Prostate gland (tissue), 2 donors: Measurements from ENCODE around the gene PILRA. TPM values are rescaled to one million over a fixed set of nuclear protein-coding genes. Genes with fewer than 3 reads are reported as not detected.

Experiments
- DNase-seq: peaks from one replicate; pipeline ENCODE4 v3.0.0-alpha.2; 2019; ENCODE audit warnings: low spot score
- H3K27ac ChIP-seq, 2 donors: fragments of 200-600 bp; sonication (generic); 2 replicates each; pipeline ENCODE4 v1.5.1; 2017 to 2019
- H3K27me3 ChIP-seq: fragments of 200-600 bp; sonication (generic); replicated peaks from 2 replicates; pipeline ENCODE4 v1.5.1; 2019; ENCODE audit not compliant: insufficient read depth
- H3K36me3 ChIP-seq, 2 donors: fragments of 200-600 bp; sonication (generic); 1 replicate in 1 of 2; 2 replicates in 1 of 2; pipeline versions ENCODE4 v1.5.1 to v1.8.1; 2017 to 2019
- H3K4me1 ChIP-seq: fragments of 200-600 bp; sonication (generic); replicated peaks from 2 replicates; pipeline ENCODE4 v1.5.1; 2019
- H3K4me3 ChIP-seq, 2 donors: fragments of 200-600 bp; sonication (generic); 2 replicates each; pipeline ENCODE4 v1.5.1; 2017 to 2019
- H3K9me3 ChIP-seq: fragments of 200-600 bp; sonication (generic); 2 replicates; pipeline ENCODE4 v1.5.1; 2017
- POLR2A ChIP-seq: fragments of 450-650 bp; IDR thresholded peaks from one replicate; pipeline ENCODE4 v1.6.1; 2016; ENCODE audit warnings: antibody characterized with exemption, mild to moderate bottlenecking
- POLR2AphosphoS5 ChIP-seq: sonication (generic); formaldehyde crosslinking; IDR thresholded peaks from one replicate; pipeline ENCODE4 v1.6.1; 2017; ENCODE audit warnings: antibody characterized with exemption
- WGBS: methylation state at CpG from one replicate; pipeline ENCODE4 v1.1.5; 2018; 5-methylcytosine and 5-hydroxymethylcytosine counted together
- intact Hi-C: fragments of 100-400 bp; cut with DNase I; formaldehyde crosslinking; loops from one replicate; pipeline ENCODE4 v1.14.2; 2022
- total RNA-seq, 2 donors: library from RNA; depleted of rRNA; stranded (reverse); fragments of >200 nt; gene quantifications; one replicate each; pipeline ENCODE4 v1.1.0, GENCODE V29; 2016
- TF ChIP-seq, protein P1 (sequence below), 4 experiments: fragments of 200-600 bp in 2 of 4; fragments of 450-650 bp in 2 of 4; sonication (generic) in 2 of 4; IDR thresholded peaks; 1 replicate in 3 of 4; 2 replicates in 1 of 4; pipeline ENCODE4 v1.5.1; 2016 to 2019; ENCODE audit warnings: antibody characterized with exemption in 4 of 4, mild to moderate bottlenecking in 2 of 4, moderate library complexity in 2 of 4

The PILRA gene
- total RNA-seq, 2 donors from 2014 or later: 4.9 to 11.9 TPM

GRCh38 chr7:100415448-100415847 lies 42.2 kb downstream of the PILRA start:
- TF ChIP-seq, protein P1, sequence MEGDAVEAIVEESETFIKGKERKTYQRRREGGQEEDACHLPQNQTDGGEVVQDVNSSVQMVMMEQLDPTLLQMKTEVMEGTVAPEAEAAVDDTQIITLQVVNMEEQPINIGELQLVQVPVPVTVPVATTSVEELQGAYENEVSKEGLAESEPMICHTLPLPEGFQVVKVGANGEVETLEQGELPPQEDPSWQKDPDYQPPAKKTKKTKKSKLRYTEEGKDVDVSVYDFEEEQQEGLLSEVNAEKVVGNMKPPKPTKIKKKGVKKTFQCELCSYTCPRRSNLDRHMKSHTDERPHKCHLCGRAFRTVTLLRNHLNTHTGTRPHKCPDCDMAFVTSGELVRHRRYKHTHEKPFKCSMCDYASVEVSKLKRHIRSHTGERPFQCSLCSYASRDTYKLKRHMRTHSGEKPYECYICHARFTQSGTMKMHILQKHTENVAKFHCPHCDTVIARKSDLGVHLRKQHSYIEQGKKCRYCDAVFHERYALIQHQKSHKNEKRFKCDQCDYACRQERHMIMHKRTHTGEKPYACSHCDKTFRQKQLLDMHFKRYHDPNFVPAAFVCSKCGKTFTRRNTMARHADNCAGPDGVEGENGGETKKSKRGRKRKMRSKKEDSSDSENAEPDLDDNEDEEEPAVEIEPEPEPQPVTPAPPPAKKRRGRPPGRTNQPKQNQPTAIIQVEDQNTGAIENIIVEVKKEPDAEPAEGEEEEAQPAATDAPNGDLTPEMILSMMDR (IDR thresholded peaks at IDR 0.05): no peak
- TF ChIP-seq POLR2AphosphoS5: no peak
- no peak for TF ChIP-seq POLR2A
- no peak for DNase-seq
- Histone ChIP-seq H3K4me3 (no peak overlapping the region), H3K27ac (no peak overlapping the region), H3K36me3 (no peaks in the 10 kb centered on the region), H3K4me1 (no peaks in the 10 kb centered on the region), H3K9me3 (no peaks in the 10 kb centered on the region), H3K27me3 (no peaks in the 10 kb centered on the region)
- WGBS: 88% methylated on average over 5 of the region's 5 CpGs
- intact Hi-C loops: no loop called here

DNA sequence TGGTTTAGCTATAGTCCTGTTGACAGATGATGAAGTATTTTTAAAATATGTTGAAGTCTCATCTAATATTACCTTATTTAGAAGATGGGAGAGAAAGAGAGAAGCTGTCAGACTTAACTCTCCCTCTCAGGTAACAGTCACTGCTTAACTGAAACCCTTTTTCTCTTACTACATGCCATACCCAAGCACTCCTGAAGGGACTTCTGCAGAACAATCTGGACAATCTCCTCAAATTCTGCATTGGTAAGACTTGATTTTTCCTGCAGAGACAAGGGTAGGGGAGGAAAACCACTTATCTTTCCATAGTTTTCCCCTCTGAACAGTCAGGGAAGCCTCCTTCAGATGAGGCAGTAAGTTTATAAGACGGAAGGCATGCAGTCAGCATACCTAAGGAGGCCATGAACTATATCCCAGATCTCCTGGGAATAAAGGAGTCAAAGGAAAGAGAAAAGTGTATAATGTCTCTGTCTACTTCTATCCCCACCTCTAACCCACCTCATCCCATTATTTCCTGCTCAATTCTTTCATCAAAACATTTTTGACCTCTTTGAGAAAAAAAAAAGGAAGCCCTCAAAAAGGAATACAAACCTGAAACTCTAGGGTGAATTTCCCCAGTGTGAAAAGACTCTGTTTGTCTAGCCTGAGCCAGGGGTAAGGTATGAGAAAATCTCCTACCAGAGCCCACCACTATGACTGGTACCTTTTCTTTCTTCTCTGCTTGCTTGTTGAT lies 45.8 kb downstream of the PILRA start:
- Histone ChIP-seq H3K27me3 (no peaks in the 10 kb centered on the region), H3K27ac (no peak overlapping the region), H3K36me3 (no peaks in the 10 kb centered on the region), H3K4me1 (no peaks in the 10 kb centered on the region), H3K9me3 (no peaks in the 10 kb centered on the region), H3K4me3 (no peak overlapping the region)
- intact Hi-C loops: no loop called here
- TF ChIP-seq POLR2A (no peak), POLR2AphosphoS5 (no peak)
- TF ChIP-seq, protein P1 (IDR thresholded peaks at IDR 0.05): no peak
- WGBS: 89% methylated on average over 1 of the region's 1 CpG
- DNase-seq: no peak

DNA sequence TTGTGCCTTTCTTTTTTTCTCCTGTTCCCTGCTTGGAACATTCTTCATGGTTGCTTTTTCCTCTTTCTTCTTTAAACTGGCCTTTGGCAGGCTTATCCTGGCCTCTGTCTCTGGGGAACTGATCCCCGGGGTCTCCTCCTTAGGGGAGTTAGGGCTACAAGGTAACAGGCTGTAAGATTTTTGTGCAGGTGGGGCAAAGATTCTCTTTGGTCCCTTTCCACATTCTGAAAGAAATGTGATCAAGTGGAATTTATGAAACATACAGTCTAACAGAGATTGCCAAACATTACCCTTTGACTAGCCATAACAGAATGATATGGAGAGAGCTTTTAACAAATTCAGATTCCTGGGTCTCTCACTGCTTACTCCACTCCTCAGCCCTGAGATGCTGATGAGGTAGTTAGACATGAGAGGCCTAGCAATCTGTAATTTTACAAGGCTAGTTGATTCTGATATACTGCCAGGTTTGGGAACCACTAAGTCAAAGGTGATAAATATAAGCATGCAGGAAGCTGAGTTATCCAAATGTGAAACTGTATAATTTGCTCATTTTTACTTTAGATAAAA lies 46.5 kb downstream of the PILRA start:
- intact Hi-C loops: no loop called here
- Histone ChIP-seq H3K27me3 (no peaks in the 10 kb centered on the region), H3K27ac (no peak overlapping the region), H3K36me3 (no peaks in the 10 kb centered on the region), H3K4me3 (no peak overlapping the region), H3K4me1 (no peaks in the 10 kb centered on the region), H3K9me3 (no peaks in the 10 kb centered on the region)
- TF ChIP-seq, protein P1 (IDR thresholded peaks at IDR 0.05): no peak
- TF ChIP-seq POLR2AphosphoS5 (no peak), POLR2A (no peak)
- DNase-seq: no peak
- WGBS: 83% methylated on average over 1 of the region's 1 CpG

GRCh38 chr7:100423315-100423714 lies 50.0 kb downstream of the PILRA start:
- Histone ChIP-seq H3K4me1 (no peaks in the 10 kb centered on the region), H3K9me3 (no peaks in the 10 kb centered on the region), H3K27me3 (no peaks in the 10 kb centered on the region), H3K4me3 (no peak overlapping the region), H3K36me3 (no peaks in the 10 kb centered on the region), H3K27ac (no peak overlapping the region)
- WGBS: 83% methylated on average over 6 of the region's 6 CpGs
- TF ChIP-seq, protein P1 (IDR thresholded peaks at IDR 0.05): no peak
- TF ChIP-seq POLR2AphosphoS5: no peak
- no peak for TF ChIP-seq POLR2A
- DNase-seq: no peak
- intact Hi-C loops: no loop called here

- no peak for DNase-seq
- intact Hi-C loops: no loop called here
- no peaks in the 10 kb centered on the region for H3K9me3 ChIP-seq
- TF ChIP-seq POLR2AphosphoS5 (no peak), POLR2A (no peak)
- TF ChIP-seq, protein P1 (IDR thresholded peaks at IDR 0.05): no peak
- no peaks in the 10 kb centered on the region for H3K27me3 ChIP-seq
- no peaks in the 10 kb centered on the region for H3K36me3 ChIP-seq
- no peak overlapping the region for H3K4me3 ChIP-seq
- H3K4me1 ChIP-seq: no peaks in the 10 kb centered on the region
- WGBS: 55% methylated on average over 1 of the region's 1 CpG
- H3K27ac ChIP-seq: no peak overlapping the region
These were observed 52.1 kb downstream of the PILRA start for GRCh38 chr7:100425347-100425746.
